ENCODE measurements around the gene PRDM5.

Gene PRDM5

DNA sequence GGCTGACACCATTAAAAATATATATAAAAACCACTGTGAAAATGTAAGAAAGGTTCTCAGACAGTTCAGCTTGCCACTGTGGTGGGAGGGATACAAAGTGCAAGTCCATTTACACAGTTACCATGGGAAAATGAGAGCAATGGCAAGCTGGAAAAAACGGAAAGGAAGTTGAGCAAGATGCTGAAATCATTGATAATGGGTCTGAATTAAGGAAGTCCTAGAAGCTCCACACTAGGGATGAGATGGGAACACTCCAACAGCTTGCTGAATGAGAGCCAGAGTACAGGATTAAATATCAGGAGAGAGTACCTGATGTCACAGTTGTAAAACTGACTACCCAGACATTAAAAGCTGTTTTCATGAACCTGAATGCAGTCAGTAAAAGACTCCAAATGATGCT, 218.6 kb downstream of the PRDM5 start:
- no peak for DNase-seq
- no peak for TF ChIP-seq CTCF (IDR thresholded peaks at IDR 0.05)
- Mint-ChIP-seq H3K27me3 (ENCODE audit: low read depth, poor library complexity) (no peaks in the 10 kb centered on the region), H3K27ac (no peak overlapping the region), H3K4me3 (no peak overlapping the region), H3K4me1 (no peaks in the 10 kb centered on the region), H3K9me3 (peaks cover 3% of the 10 kb centered on the region), H3K36me3 (ENCODE audit: low read depth) (peaks cover 34% of the 10 kb centered on the region)

GRCh38 chr4:120699354-120699753, 223.2 kb downstream of the PRDM5 start:
- H3K27me3 Mint-ChIP-seq (ENCODE audit: low read depth, poor library complexity): no peaks in the 10 kb centered on the region
- H3K4me1 Mint-ChIP-seq: peaks cover 18% of the 10 kb centered on the region
- H3K36me3 Mint-ChIP-seq (ENCODE audit: low read depth): peaks cover 17% of the 10 kb centered on the region
- H3K27ac Mint-ChIP-seq: no peak overlapping the region
- no peaks in the 10 kb centered on the region for H3K9me3 Mint-ChIP-seq
- H3K4me3 Mint-ChIP-seq: no peak overlapping the region
- DNase-seq: no peak
- no peak for TF ChIP-seq CTCF (IDR thresholded peaks at IDR 0.05)

DNA sequence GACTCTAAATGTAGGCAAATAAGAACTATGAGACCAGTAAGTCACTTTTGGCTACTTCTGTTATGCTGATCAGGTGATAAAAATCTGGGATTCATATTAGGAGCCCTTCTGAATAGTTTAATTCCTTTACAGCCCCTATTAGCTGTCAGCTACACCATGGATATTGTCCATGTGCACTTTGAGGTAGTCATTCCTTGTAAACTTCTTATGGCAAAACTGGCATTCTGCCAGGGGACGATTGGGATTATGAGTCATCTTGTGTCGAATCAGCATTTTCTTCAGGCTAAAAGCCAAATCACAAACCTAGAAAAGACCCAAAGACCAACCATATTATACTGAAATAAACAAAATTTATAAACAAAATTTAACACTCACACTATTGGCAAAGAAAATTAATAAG, 227.6 kb downstream of the PRDM5 start:
- H3K36me3 Mint-ChIP-seq (ENCODE audit: low read depth): no peaks in the 10 kb centered on the region
- H3K27ac Mint-ChIP-seq: no peak overlapping the region
- TF ChIP-seq CTCF (IDR thresholded peaks at IDR 0.05): no peak
- no peaks in the 10 kb centered on the region for H3K9me3 Mint-ChIP-seq
- DNase-seq: no peak
- peaks cover 18% of the 10 kb centered on the region for H3K4me1 Mint-ChIP-seq
- H3K27me3 Mint-ChIP-seq (ENCODE audit: low read depth, poor library complexity): no peaks in the 10 kb centered on the region
- H3K4me3 Mint-ChIP-seq: no peak overlapping the region

DNA sequence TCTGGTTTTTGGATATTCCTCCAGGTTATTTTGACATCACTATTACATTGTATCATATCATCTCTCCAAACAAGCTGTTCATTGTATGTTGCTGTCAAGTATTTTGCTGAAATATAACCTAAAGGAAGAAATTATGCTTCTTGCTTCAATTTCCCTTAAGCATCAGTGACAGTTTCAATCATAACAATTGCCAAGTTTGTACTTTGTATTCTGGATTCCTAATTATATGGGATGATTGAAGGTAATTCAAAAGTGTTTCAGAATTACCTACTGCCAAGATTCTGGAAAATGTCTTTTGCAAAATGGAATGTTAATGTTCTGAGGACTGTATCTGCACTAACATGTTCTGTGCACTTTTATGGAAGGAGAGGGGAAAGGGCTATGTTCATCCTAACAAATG, 228.7 kb downstream of the PRDM5 start:
- no peaks in the 10 kb centered on the region for H3K36me3 Mint-ChIP-seq (ENCODE audit: low read depth)
- H3K27ac Mint-ChIP-seq: no peak overlapping the region
- no peak for TF ChIP-seq CTCF (IDR thresholded peaks at IDR 0.05)
- H3K9me3 Mint-ChIP-seq: no peaks in the 10 kb centered on the region
- H3K27me3 Mint-ChIP-seq (ENCODE audit: low read depth, poor library complexity): no peaks in the 10 kb centered on the region
- DNase-seq: no peak
- peaks cover 18% of the 10 kb centered on the region for H3K4me1 Mint-ChIP-seq
- no peak overlapping the region for H3K4me3 Mint-ChIP-seq

GRCh38 chr4:120692964-120693363, 229.6 kb downstream of the PRDM5 start:
- peaks cover 18% of the 10 kb centered on the region for H3K4me1 Mint-ChIP-seq
- no peak overlapping the region for H3K27ac Mint-ChIP-seq
- H3K36me3 Mint-ChIP-seq (ENCODE audit: low read depth): no peaks in the 10 kb centered on the region
- TF ChIP-seq CTCF (IDR thresholded peaks at IDR 0.05): no peak
- H3K4me3 Mint-ChIP-seq: no peak overlapping the region
- DNase-seq: no peak
- no peaks in the 10 kb centered on the region for H3K9me3 Mint-ChIP-seq
- no peaks in the 10 kb centered on the region for H3K27me3 Mint-ChIP-seq (ENCODE audit: low read depth, poor library complexity)

DNA sequence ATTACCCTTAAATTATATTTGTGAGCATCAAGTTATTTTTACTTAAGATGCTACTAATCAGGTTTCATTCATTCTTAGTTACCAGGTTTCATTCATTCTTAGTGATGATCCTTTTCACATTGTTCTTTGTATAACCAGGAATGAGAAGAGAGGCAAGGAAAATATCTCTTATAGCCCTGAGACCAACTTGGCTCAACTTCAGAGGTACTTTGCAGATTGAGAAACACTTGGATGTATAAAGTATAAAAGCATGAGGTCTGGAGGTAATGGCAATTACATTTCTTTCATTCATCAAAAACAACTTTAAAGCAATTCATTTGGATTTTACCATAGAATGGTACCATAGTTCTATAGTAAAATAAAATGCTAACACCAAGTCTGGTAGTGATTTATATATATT, 231.0 kb downstream of the PRDM5 start:
- Mint-ChIP-seq H3K9me3 (no peaks in the 10 kb centered on the region), H3K27ac (no peak overlapping the region), H3K4me1 (peaks cover 11% of the 10 kb centered on the region), H3K27me3 (ENCODE audit: low read depth, poor library complexity) (no peaks in the 10 kb centered on the region), H3K4me3 (no peak overlapping the region), H3K36me3 (ENCODE audit: low read depth) (no peaks in the 10 kb centered on the region)
- DNase-seq: no peak
- TF ChIP-seq CTCF (IDR thresholded peaks at IDR 0.05): no peak

All from nephron progenitor cell (in vitro differentiated cells).